HL-60 (cell line): ENCODE results near the gene DNAJC5G.

Source experiments
- DNase-seq, 2 experiments: peaks; one replicate each; pipeline ENCODE4 v3.0.0-alpha.2; 2010 to 2020; ENCODE audit warnings: low read depth in 1 of 2, low spot score in 1 of 2
- H3K27ac ChIP-seq: fragments of 250-450 bp; sonication (Bioruptor Pico); replicated peaks from 2 replicates; pipeline ENCODE4 v1.5.1; 2020; ENCODE audit warnings: mild to moderate bottlenecking, moderate library complexity
- H3K27me3 ChIP-seq: fragments of 250-450 bp; sonication (Bioruptor Pico); 2 replicates; pipeline ENCODE4 v1.5.1; 2021; ENCODE audit warnings: mild to moderate bottlenecking, moderate library complexity; ENCODE audit not compliant: insufficient read depth, poor library complexity, severe bottlenecking
- H3K4me3 ChIP-seq: replicated peaks from 2 replicates; pipeline ENCODE4 v1.5.1; 2011; ENCODE audit warnings: mild to moderate bottlenecking, control low read depth, low read length; ENCODE audit not compliant: insufficient read depth
- GABPA ChIP-seq: IDR thresholded peaks from 2 replicates; pipeline ENCODE4 v1.6.1; 2012; ENCODE audit warnings: low read depth
- POLR2AphosphoS5 ChIP-seq: IDR thresholded peaks from 2 replicates; pipeline ENCODE4 v1.6.1; 2012; ENCODE audit warnings: low read depth
- REST ChIP-seq: IDR thresholded peaks from 2 replicates; pipeline ENCODE4 v1.6.1; 2012; ENCODE audit warnings: low read depth; ENCODE audit not compliant: insufficient replicate concordance
- SPI1 ChIP-seq: IDR thresholded peaks from 2 replicates; pipeline ENCODE4 v1.6.1; 2012; ENCODE audit warnings: low read depth, mild to moderate bottlenecking, borderline replicate concordance
- TF ChIP-seq, protein P1 (sequence below): IDR thresholded peaks from one replicate; pipeline ENCODE4 v1.5.1; 2011; ENCODE audit warnings: low read length, control low read depth, inconsistent platforms; ENCODE audit not compliant: insufficient read depth

DNAJC5G gene

GRCh38 chr2:27236626-27237025 is 38.6 kb upstream of the DNAJC5G start:
- Histone ChIP-seq H3K4me3 (no peak overlapping the region), H3K27me3 (no peaks in the 10 kb centered on the region), H3K27ac (no peak overlapping the region)
- TF ChIP-seq POLR2AphosphoS5 = no peak
- TF ChIP-seq, protein P1, sequence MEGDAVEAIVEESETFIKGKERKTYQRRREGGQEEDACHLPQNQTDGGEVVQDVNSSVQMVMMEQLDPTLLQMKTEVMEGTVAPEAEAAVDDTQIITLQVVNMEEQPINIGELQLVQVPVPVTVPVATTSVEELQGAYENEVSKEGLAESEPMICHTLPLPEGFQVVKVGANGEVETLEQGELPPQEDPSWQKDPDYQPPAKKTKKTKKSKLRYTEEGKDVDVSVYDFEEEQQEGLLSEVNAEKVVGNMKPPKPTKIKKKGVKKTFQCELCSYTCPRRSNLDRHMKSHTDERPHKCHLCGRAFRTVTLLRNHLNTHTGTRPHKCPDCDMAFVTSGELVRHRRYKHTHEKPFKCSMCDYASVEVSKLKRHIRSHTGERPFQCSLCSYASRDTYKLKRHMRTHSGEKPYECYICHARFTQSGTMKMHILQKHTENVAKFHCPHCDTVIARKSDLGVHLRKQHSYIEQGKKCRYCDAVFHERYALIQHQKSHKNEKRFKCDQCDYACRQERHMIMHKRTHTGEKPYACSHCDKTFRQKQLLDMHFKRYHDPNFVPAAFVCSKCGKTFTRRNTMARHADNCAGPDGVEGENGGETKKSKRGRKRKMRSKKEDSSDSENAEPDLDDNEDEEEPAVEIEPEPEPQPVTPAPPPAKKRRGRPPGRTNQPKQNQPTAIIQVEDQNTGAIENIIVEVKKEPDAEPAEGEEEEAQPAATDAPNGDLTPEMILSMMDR = no peak
- no peak for TF ChIP-seq SPI1
- no peak for TF ChIP-seq GABPA
- TF ChIP-seq REST = no peak
- no peak for DNase-seq

- Histone ChIP-seq H3K4me3 (no peak overlapping the region), H3K27ac (no peak overlapping the region), H3K27me3 (no peaks in the 10 kb centered on the region)
- TF ChIP-seq, protein P1 = no peak
- TF ChIP-seq POLR2AphosphoS5 (no peak), GABPA (no peak), REST (no peak)
- no peak for DNase-seq
Observed at GRCh38 chr2:27237341-27237945, 37.8 kb upstream of the DNAJC5G start.

GRCh38 chr2:27238976-27239375 is 36.3 kb upstream of the DNAJC5G start:
- no peaks in the 10 kb centered on the region for H3K27me3 ChIP-seq
- no peak overlapping the region for H3K4me3 ChIP-seq
- DNase-seq = no peak
- H3K27ac ChIP-seq = no peak overlapping the region
- TF ChIP-seq REST (no peak), POLR2AphosphoS5 (no peak), SPI1 (no peak), GABPA (no peak)
- TF ChIP-seq, protein P1 = no peak
